HEK293 (cell line): ENCODE data around the gene LRP1-AS.

Source experiments
- CTCF ChIA-PET: fragments of 350-600 bp; formaldehyde crosslinking; extraction: SDS; loops from one replicate; lab custom pipeline; 2021; ENCODE audit warnings: antibody characterized with exemption; lab: Yijun Ruan, JAX
- POLR2A ChIA-PET: fragments of 300-600 bp; formaldehyde crosslinking; extraction: SDS; loops from one replicate; lab custom pipeline; 2020; ENCODE audit warnings: antibody characterized with exemption, inconsistent platforms; lab: Yijun Ruan, JAX
- H3K27ac ChIP-seq: fragments of 200-500 bp; sonication (Bioruptor generic); 2 replicates; pipeline ENCODE4 v1.5.1; 2014; ENCODE audit warnings: low read depth, low read length, control low read depth, inconsistent platforms; ENCODE audit errors: extremely low read depth
- H3K36me3 ChIP-seq, 2 experiments: fragments of 200-500 bp in 1 of 2; sonication (Bioruptor generic) in 1 of 2; 1 replicate in 1 of 2; 2 replicates in 1 of 2; pipeline ENCODE4 v1.5.1; 2014 to 2017; ENCODE audit warnings: inconsistent platforms in 2 of 2, low read length in 2 of 2; ENCODE audit not compliant: control insufficient read depth in 2 of 2, insufficient read depth in 1 of 2
- H3K4me1 ChIP-seq: fragments of 200-500 bp; sonication (Bioruptor generic); 2 replicates; pipeline ENCODE4 v1.5.1; 2014; ENCODE audit warnings: mild to moderate bottlenecking, low read length, inconsistent platforms; ENCODE audit not compliant: control insufficient read depth, insufficient read depth
- H3K4me3 ChIP-seq: 2 replicates; pipeline ENCODE4 v1.5.1; 2011; ENCODE audit warnings: low read depth, mild to moderate bottlenecking, control low read depth, low read length, moderate library complexity
- H3K9me3 ChIP-seq: fragments of 200-500 bp; sonication (Bioruptor generic); 2 replicates; pipeline ENCODE4 v1.5.1; 2014; ENCODE audit warnings: low read depth, low read length, inconsistent platforms; ENCODE audit not compliant: control insufficient read depth, insufficient read depth
- EGR2 ChIP-seq: fragments of 450-650 bp; formaldehyde crosslinking; IDR thresholded peaks from 2 replicates; pipeline ENCODE4 v1.5.1; 2016; ENCODE audit warnings: low read depth, missing biosample characterization, missing genetic modification characterization
- FEZF1 ChIP-seq: fragments of 450-650 bp; formaldehyde crosslinking; IDR thresholded peaks from 2 replicates; pipeline ENCODE4 v1.5.1; 2016; ENCODE audit warnings: missing biosample characterization, missing genetic modification characterization
- KLF1 ChIP-seq: fragments of 450-650 bp; formaldehyde crosslinking; IDR thresholded peaks from 2 replicates; pipeline ENCODE4 v1.5.1; 2016; ENCODE audit warnings: missing biosample characterization, missing genetic modification characterization
- MEIS1 ChIP-seq: sonication (generic); formaldehyde crosslinking; IDR thresholded peaks from 2 replicates; pipeline ENCODE4 v1.8.1; 2022; ENCODE audit warnings: missing genetic modification reagents, mild to moderate bottlenecking, borderline replicate concordance
- OSR2 ChIP-seq: fragments of 450-650 bp; formaldehyde crosslinking; IDR thresholded peaks from 2 replicates; pipeline ENCODE4 v1.5.1; 2016; ENCODE audit warnings: missing biosample characterization, missing genetic modification characterization
- SP2 ChIP-seq: fragments of 450-650 bp; formaldehyde crosslinking; IDR thresholded peaks from 2 replicates; pipeline ENCODE4 v1.5.1; 2016; ENCODE audit warnings: missing biosample characterization, missing genetic modification characterization
- SP7 ChIP-seq: fragments of 450-650 bp; formaldehyde crosslinking; IDR thresholded peaks from 2 replicates; pipeline ENCODE4 v1.5.1; 2016; ENCODE audit warnings: missing biosample characterization, missing genetic modification characterization
- ZBTB17 ChIP-seq: fragments of 450-650 bp; formaldehyde crosslinking; IDR thresholded peaks from 2 replicates; pipeline ENCODE4 v1.5.1; 2016; ENCODE audit warnings: missing biosample characterization, missing genetic modification characterization
- ZBTB48 ChIP-seq: fragments of 450-650 bp; formaldehyde crosslinking; IDR thresholded peaks from 2 replicates; pipeline ENCODE4 v1.5.1; 2016; ENCODE audit warnings: missing biosample characterization, missing genetic modification characterization
- ZFHX2 ChIP-seq: fragments of 450-650 bp; formaldehyde crosslinking; conservative IDR thresholded peaks from 2 replicates; pipeline ENCODE4 v1.5.1; 2016; ENCODE audit warnings: missing biosample characterization, missing genetic modification characterization
- ZIC2 ChIP-seq: fragments of 450-650 bp; formaldehyde crosslinking; IDR thresholded peaks from 2 replicates; pipeline ENCODE4 v1.5.1; 2016; ENCODE audit warnings: missing biosample characterization, missing genetic modification characterization
- ZNF341 ChIP-seq: fragments of 450-650 bp; formaldehyde crosslinking; IDR thresholded peaks from 2 replicates; pipeline ENCODE4; 2016; ENCODE audit warnings: low read depth, missing biosample characterization, missing genetic modification characterization
- ZNF433 ChIP-seq: fragments of 450-650 bp; formaldehyde crosslinking; IDR thresholded peaks from 2 replicates; pipeline ENCODE4 v1.5.1; 2016; ENCODE audit warnings: missing biosample characterization, missing genetic modification characterization, low read depth
- ZNF600 ChIP-seq: fragments of 450-650 bp; formaldehyde crosslinking; IDR thresholded peaks from 2 replicates; pipeline ENCODE4 v1.5.1; 2016; ENCODE audit warnings: missing biosample characterization, missing genetic modification characterization
- ZSCAN16 ChIP-seq: fragments of 450-650 bp; formaldehyde crosslinking; IDR thresholded peaks from 2 replicates; pipeline ENCODE4 v1.5.1; 2016; ENCODE audit warnings: missing biosample characterization, missing genetic modification characterization
- TF ChIP-seq, protein P1 (sequence below): fragments of 450-650 bp; formaldehyde crosslinking; IDR thresholded peaks from 2 replicates; pipeline ENCODE4 v1.5.1; 2016; ENCODE audit warnings: missing biosample characterization, missing genetic modification characterization
- TF ChIP-seq, protein P2 (sequence below): fragments of 450-650 bp; formaldehyde crosslinking; IDR thresholded peaks from 2 replicates; pipeline ENCODE4 v1.5.1; 2016; ENCODE audit warnings: missing biosample characterization, missing genetic modification characterization

The LRP1-AS gene

DNA sequence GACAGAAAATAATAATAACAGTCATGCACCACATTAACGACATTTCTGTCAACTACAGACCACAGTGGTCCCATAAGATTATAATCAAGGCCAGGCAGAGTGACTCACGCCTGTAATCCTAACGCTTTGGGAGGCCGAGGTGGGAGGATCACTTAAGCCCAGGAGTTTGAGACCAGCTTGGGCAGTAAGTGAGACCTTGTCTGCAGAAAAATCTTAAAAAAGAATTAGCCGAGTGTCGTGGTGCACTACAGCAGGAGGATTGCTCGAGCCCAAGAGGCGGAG is 49.9 kb downstream of the LRP1-AS start:
- no peaks in the 10 kb centered on the region for H3K9me3 ChIP-seq
- H3K36me3 ChIP-seq = peaks cover 0 to 47% of the 10 kb centered on the region in 2 experiments; a peak in 1 of 3 replicates
- no peak for TF ChIP-seq ZNF433
- TF ChIP-seq SP7 = peak; percentile 41; the same call in 1 of the 2 replicates
- no peak for TF ChIP-seq MEIS1 (CRISPR knock-in tag)
- no peak overlapping the region for H3K27ac ChIP-seq
- POLR2A ChIA-PET = interaction anchor here (1.1 to 2.6 kb wide), 3 partner anchors 8 to 19 kb away, joined by 3 to 11 read pairs (median 8); partner anchors contain the start of genes NAB2, NEMP1 and STAT6
- H3K4me3 ChIP-seq = no peak overlapping the region
- no peaks in the 10 kb centered on the region for H3K4me1 ChIP-seq
- CTCF ChIA-PET = interaction anchor here (1.0 to 6.0 kb wide), 6 partner anchors 14 to 91 kb away, joined by 3 to 43 read pairs (median 16); partner anchors contain the start of genes NEMP1, STAT6, TAC3 and ZBTB39

GRCh38 chr12:57096748-57097553 is 50.5 kb downstream of the LRP1-AS start:
- peaks cover 0 to 52% of the 10 kb centered on the region in 2 experiments; a peak in 1 of 3 replicates for H3K36me3 ChIP-seq
- H3K9me3 ChIP-seq = no peaks in the 10 kb centered on the region
- TF ChIP-seq, protein P1, sequence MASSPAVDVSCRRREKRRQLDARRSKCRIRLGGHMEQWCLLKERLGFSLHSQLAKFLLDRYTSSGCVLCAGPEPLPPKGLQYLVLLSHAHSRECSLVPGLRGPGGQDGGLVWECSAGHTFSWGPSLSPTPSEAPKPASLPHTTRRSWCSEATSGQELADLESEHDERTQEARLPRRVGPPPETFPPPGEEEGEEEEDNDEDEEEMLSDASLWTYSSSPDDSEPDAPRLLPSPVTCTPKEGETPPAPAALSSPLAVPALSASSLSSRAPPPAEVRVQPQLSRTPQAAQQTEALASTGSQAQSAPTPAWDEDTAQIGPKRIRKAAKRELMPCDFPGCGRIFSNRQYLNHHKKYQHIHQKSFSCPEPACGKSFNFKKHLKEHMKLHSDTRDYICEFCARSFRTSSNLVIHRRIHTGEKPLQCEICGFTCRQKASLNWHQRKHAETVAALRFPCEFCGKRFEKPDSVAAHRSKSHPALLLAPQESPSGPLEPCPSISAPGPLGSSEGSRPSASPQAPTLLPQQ = no peak
- TF ChIP-seq ZIC2 (tag by site-specific recombination) = peak; percentile 69
- H3K4me3 ChIP-seq = no peak overlapping the region
- H3K4me1 ChIP-seq = no peaks in the 10 kb centered on the region
- CTCF ChIA-PET = interaction anchor here (0.7 to 6.0 kb wide), 6 partner anchors 15 to 117 kb away, joined by 3 to 43 read pairs (median 16); partner anchors contain the start of genes NEMP1, STAT6 and TAC3
- POLR2A ChIA-PET = interaction anchor here (2.6 kb wide), 2 partner anchors 15 to 18 kb away, joined by 8 to 11 read pairs; partner anchors contain the start of genes NEMP1 and STAT6
- no peak overlapping the region for H3K27ac ChIP-seq

DNA sequence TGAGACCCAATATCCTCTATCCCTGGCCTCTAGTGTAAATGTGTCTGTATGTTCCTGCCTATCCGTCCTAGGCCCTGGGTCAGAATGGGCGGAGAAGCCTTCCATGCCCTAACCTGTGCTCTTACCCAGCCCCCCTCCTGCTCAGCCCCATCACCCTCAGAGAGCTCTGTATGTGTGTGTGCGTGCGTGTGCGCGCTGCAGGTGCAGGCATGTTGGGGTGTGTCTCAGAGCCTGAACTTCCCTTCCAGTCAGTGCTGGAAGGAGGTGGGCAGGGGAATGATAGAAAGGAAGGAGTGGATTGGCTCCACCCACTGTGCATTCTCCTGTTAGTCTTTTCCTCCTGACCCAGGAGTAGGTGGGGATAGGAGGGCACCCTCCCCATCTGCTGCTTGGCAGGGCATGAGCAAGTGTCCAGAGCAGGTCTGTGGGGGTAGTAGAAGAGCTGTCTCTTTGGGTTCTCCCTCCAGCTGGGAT is 51.3 kb downstream of the LRP1-AS start:
- H3K4me3 ChIP-seq = no peak overlapping the region
- ChIA-PET CTCF (interaction anchor here (3.1 to 6.0 kb wide), 3 partner anchors 16 to 27 kb away, joined by 15 to 43 read pairs (median 38); partner anchors contain the start of genes NEMP1 and STAT6), POLR2A (no interaction called here)
- peaks cover 0 to 59% of the 10 kb centered on the region in 2 experiments; a peak in 1 of 3 replicates for H3K36me3 ChIP-seq
- H3K27ac ChIP-seq = no peak overlapping the region
- no peaks in the 10 kb centered on the region for H3K4me1 ChIP-seq
- H3K9me3 ChIP-seq = no peaks in the 10 kb centered on the region
- TF ChIP-seq ZBTB48 (tag by site-specific recombination) (peak; percentile 44; the same call in 1 of the 2 replicates), ZFHX2 (tag by site-specific recombination) (peak; percentile 73), OSR2 (tag by site-specific recombination) (no peak), KLF1 (tag by site-specific recombination) (peak; percentile 17; the same call in 1 of the 2 replicates), ZBTB17 (peak; percentile 47; the same call in 1 of the 2 replicates), ZNF600 (tag by site-specific recombination) (peak; percentile 20; the same call in 1 of the 2 replicates), FEZF1 (tag by site-specific recombination) (no peak), ZNF341 (tag by site-specific recombination) (0 out of 2 replicates have a peak, but pooled peaks have one; percentile 13), ZSCAN16 (tag by site-specific recombination) (no peak), EGR2 (tag by site-specific recombination) (peak; percentile 69; the same call in 1 of the 2 replicates), SP2 (tag by site-specific recombination) (peak; percentile 19; the same call in 1 of the 2 replicates)
- TF ChIP-seq, protein P2, sequence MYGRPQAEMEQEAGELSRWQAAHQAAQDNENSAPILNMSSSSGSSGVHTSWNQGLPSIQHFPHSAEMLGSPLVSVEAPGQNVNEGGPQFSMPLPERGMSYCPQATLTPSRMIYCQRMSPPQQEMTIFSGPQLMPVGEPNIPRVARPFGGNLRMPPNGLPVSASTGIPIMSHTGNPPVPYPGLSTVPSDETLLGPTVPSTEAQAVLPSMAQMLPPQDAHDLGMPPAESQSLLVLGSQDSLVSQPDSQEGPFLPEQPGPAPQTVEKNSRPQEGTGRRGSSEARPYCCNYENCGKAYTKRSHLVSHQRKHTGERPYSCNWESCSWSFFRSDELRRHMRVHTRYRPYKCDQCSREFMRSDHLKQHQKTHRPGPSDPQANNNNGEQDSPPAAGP (tag by site-specific recombination) = 0 out of 2 replicates have a peak, but pooled peaks have one; percentile 43
- TF ChIP-seq, all 188 proteins: peak for 9
